ENCODE results near the gene NEDD4L. TPM values are rescaled to one million over a fixed set of nuclear protein-coding genes. Genes with fewer than 3 reads are reported as not detected.
A peak's percentile ranks its signal among the peaks of the same experiment; 100 is the strongest.

The NEDD4L gene
- total RNA-seq, 1 donor from 2014 or later = 209 TPM

GRCh38 chr18:58320907-58321561 is 277.0 kb downstream of the NEDD4L start:
- no peaks in the 10 kb centered on the region for H3K9me3 Mint-ChIP-seq (ENCODE audit: unreplicated experiment)
- H3K4me3 Mint-ChIP-seq (ENCODE audit: unreplicated experiment) = no peak overlapping the region

GRCh38 chr18:58321986-58322385 is 278.0 kb downstream of the NEDD4L start:
- H3K4me3 Mint-ChIP-seq (ENCODE audit: unreplicated experiment) = no peak overlapping the region
- no peak for TF ChIP-seq CTCF (IDR thresholded peaks at IDR 0.05; ENCODE audit: partially characterized antibody, unreplicated experiment)
- no peak for DNase-seq
- no peaks in the 10 kb centered on the region for H3K36me3 Mint-ChIP-seq (ENCODE audit: unreplicated experiment)
- peak overlapping the region; percentile 53 for H3K27ac Mint-ChIP-seq (ENCODE audit: unreplicated experiment)
- no peaks in the 10 kb centered on the region for H3K9me3 Mint-ChIP-seq (ENCODE audit: unreplicated experiment)
- peaks cover 34% of the 10 kb centered on the region for H3K4me1 Mint-ChIP-seq (ENCODE audit: low read depth, unreplicated experiment)
- peaks cover 4% of the 10 kb centered on the region for H3K27me3 Mint-ChIP-seq (ENCODE audit: unreplicated experiment)

More at GRCh38 chr18:58320907-58321561, 277.0 kb downstream of the NEDD4L start:
- H3K36me3 Mint-ChIP-seq (ENCODE audit: unreplicated experiment) = no peaks in the 10 kb centered on the region
- TF ChIP-seq CTCF (IDR thresholded peaks at IDR 0.05; ENCODE audit: partially characterized antibody, unreplicated experiment) = no peak
- peaks cover 4% of the 10 kb centered on the region for H3K27me3 Mint-ChIP-seq (ENCODE audit: unreplicated experiment)
- H3K27ac Mint-ChIP-seq (ENCODE audit: unreplicated experiment) = no peak overlapping the region
- H3K4me1 Mint-ChIP-seq (ENCODE audit: low read depth, unreplicated experiment) = peaks cover 35% of the 10 kb centered on the region
- no peak for DNase-seq

- H3K36me3 Mint-ChIP-seq (ENCODE audit: unreplicated experiment) = no peaks in the 10 kb centered on the region
- no peak overlapping the region for H3K4me3 Mint-ChIP-seq (ENCODE audit: unreplicated experiment)
- H3K27me3 Mint-ChIP-seq (ENCODE audit: unreplicated experiment) = peaks cover 4% of the 10 kb centered on the region
- TF ChIP-seq CTCF (IDR thresholded peaks at IDR 0.05; ENCODE audit: partially characterized antibody, unreplicated experiment) = no peak
- H3K4me1 Mint-ChIP-seq (ENCODE audit: low read depth, unreplicated experiment) = peaks cover 34% of the 10 kb centered on the region
- no peak for DNase-seq
- H3K27ac Mint-ChIP-seq (ENCODE audit: unreplicated experiment) = no peak overlapping the region
- H3K9me3 Mint-ChIP-seq (ENCODE audit: unreplicated experiment) = peaks cover 2% of the 10 kb centered on the region
These were observed 278.4 kb downstream of the NEDD4L start for GRCh38 chr18:58322464-58322863.

GRCh38 chr18:58323866-58324762 is 280.1 kb downstream of the NEDD4L start:
- DNase-seq = no peak
- Mint-ChIP-seq H3K4me1 (ENCODE audit: low read depth, unreplicated experiment) (peaks cover 41% of the 10 kb centered on the region), H3K9me3 (ENCODE audit: unreplicated experiment) (peaks cover 2% of the 10 kb centered on the region), H3K27me3 (ENCODE audit: unreplicated experiment) (no peaks in the 10 kb centered on the region), H3K36me3 (ENCODE audit: unreplicated experiment) (no peaks in the 10 kb centered on the region), H3K4me3 (ENCODE audit: unreplicated experiment) (no peak overlapping the region), H3K27ac (ENCODE audit: unreplicated experiment) (peak overlapping the region; percentile 79)
- no peak for TF ChIP-seq CTCF (IDR thresholded peaks at IDR 0.05; ENCODE audit: partially characterized antibody, unreplicated experiment)
